CD4-positive, alpha-beta T cell treated with Interleukin-21 for 1 hour (primary cell): ENCODE results near the gene MCIDAS.

ENCODE experiments used
- DNase-seq: peaks from one replicate; pipeline ENCODE4 v3.0.0-alpha.2; 2020

MCIDAS gene

DNA sequence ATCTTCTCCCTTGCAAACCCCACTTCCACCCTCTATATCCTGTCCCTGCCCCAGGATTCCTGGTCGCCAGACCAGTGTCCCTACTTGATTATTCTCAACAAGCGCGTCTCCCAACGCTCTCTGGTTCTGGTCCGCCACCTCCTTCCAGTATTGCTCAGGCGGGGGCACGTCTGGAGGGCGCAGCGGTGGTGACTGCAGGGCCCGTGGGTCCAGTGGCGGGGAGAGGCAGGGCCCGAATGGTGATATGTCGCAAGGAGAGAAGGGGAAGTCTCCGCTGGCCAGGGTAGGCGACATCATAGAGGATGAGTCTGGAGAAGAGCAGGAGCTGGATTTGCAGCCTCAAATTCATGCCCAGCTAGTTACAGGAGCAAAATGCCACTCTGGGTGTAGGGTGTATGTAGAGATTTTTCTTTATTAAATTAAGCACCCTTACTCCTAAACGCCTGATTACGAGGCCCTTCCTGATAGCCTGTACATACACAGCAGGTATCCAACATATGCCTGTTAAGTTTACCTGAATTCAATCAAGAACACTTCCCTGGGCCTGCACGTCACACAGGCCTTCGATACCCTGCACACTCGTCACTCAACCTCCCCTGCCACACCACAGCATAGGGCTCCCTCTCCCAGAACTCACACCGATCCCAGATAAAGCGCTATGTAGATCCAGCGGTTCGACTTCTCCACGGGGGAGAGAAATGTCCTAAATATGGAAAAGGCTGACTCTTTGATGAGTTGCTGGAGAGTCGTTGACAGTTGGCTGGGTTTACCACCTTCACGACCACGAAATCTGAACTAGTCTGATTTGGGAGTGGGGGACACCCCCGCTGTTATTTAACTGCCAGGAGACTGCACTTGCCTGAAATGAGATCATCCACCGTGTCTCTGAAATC is 4.8 kb downstream of the MCIDAS start:
- DNase-seq: no peak

DNA sequence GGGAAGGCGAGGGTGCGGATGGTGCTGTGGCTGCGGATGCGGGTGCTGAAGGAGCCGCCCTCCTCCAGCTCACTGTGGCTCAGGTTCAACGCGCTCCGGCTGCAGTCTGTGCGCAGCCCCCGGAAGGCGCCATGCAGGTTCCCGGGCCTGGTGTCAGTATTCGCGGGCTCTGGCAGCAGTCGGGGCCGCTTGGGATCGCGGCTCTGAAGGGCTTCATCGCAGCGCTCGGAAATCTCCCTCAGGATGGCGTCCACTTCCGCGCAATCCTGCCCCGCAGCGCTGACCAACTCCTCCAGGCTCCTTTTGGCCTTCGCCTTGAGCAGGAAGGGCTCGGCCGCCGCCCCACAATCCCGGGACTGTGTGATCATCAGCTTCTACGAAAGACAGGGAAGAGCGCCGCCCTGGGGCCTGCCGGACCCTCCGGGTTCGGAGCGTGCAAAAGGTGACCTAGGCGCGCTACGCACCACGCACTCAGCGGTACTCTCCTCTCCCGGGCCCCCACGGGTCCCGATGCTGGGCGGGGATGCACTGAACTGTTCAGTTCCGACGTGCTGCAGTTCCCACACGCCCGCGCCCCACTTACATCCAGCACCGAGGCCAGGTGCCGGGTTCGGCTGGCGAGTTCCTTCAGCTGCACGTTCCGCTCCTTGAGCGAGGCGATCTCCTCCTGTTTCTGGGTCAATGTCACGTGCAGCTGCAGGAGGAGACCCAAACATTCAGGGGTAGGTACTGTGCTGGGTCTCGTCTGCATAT is 6.5 kb downstream of the MCIDAS start:
- no peak for DNase-seq

DNA sequence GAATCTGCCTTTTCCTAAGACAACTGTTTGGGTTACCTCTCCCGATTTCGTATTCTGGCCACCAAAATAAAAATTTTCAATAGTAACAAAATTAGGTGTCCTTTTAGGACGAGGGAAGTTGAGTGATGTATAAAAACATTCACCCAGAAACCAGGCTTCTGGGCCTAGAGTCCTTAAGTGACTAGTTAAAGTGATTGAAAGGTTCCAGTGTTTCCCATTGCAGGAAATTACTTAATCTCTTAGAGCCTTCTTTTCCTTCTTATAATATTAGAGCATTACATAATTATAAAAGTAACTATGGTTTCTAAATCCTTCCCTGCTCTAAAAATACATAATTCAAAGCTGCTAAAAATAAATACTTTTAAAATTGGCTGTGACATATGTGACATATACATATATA is 7.3 kb downstream of the MCIDAS start:
- DNase-seq: no peak

- DNase-seq: no peak
Measured at GRCh38 chr5:55218967-55219366, 8.1 kb downstream of the MCIDAS start.

- no peak for DNase-seq
Measured at GRCh38 chr5:55211184-55211874, 15.8 kb downstream of the MCIDAS start.

DNA sequence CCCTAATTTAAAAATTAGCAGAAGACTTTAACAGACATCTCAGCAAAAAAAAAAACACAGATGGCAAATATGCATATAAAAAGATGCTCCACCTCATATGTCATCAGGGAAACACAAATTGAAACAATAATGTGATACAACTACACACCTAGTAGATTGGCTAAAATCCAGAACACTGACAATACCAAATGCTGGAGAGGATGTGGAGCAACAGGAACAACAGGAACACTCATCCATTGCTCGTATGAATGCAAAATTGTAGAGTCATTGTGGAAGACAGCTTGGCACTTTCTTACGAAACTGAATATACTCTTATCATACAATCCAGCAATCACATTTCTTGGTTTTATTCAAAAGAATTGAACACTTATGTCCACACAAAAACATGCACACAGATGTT is 22.1 kb downstream of the MCIDAS start:
- DNase-seq: no peak

DNA sequence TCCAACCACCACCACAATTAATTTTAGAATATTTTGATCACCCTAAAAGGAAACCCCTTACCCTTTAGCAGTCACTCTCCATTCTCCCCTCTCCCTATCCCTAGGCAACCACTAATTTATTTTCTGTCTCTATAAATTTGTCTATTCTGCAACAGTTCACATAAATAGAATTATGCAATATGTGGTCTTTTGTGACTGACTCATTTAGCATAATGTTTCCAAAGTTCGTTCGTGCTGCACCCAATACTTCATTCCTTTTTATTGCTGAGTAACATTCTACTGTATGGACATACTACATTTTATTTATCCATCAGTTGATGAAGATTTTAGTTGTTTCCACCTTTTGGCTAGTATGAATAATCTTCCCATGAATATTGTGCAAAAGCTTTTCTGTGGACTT is 36.0 kb downstream of the MCIDAS start:
- DNase-seq: no peak

DNA sequence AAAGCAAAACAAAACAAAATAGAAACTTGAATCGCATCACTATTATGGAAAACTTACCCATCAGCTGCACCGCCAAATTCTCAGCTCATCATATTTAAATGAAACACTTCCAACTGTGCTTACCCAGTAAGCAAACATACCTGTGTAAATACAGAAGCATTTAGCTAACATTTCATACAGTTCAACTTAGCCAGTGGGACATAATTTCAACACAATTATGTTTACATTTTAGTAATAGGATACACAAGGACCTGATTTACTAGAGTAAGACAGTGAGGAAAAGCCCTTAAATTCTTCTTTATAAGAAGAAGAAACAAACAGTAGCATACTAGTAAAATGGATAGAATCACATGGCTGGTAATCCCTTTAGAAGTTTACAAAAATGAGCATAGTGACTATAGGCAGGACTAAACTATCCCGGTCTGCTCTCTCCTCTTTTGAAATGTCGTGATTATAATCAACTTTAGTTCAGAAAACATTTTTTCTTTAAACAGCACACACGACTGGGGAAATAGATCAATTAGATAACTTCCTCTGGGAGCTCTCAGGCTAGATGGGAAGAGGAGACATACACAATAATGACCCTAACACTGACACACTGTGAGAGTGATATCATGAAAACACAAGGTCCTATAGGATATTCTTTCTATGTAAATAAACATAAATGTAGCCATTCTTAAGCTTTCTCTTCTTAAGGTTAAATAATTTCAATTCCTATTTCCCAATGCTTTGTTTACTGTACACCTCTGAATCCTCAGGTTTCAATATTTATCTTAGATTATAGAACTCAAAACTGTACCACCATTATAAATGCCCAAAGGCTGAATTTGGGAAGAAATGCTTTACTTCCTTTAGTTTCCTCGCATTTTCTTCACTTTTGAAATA is 38.2 kb downstream of the MCIDAS start:
- no peak for DNase-seq

- no peak for DNase-seq
Measured at GRCh38 chr5:55187370-55187769, 39.7 kb downstream of the MCIDAS start.

DNA sequence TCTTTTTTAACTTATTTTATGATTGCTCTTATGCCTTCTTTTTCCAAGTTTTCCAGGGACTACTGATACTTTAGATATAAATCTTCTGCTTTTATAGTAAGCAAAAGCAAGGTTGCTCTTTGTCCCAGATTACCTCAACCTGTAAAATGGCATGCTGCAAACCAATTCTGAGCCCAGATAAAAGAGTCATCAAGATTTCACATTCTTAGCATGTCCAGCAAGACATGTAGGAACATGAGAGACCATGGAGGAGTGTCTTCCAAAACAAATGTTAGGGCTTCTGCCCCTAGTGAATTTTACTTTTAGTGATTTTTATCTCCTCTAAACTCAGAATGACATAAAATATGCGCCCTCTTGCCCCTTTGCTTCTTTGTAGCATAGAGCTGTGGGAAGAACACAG is 47.1 kb downstream of the MCIDAS start:
- no peak for DNase-seq

GRCh38 chr5:55177078-55177477 is 50.0 kb downstream of the MCIDAS start:
- DNase-seq: no peak

GRCh38 chr5:55176176-55176818 is 50.8 kb downstream of the MCIDAS start:
- no peak for DNase-seq

GRCh38 chr5:55175781-55176175 is 51.3 kb downstream of the MCIDAS start:
- DNase-seq: no peak

GRCh38 chr5:55173687-55174230 is 53.4 kb downstream of the MCIDAS start:
- DNase-seq: no peak

GRCh38 chr5:55172937-55173686 is 54.0 kb downstream of the MCIDAS start, which contains the start of gene CDC20B:
TSS of gene CDC20B (minus strand) at chr5:55173177. CDS start at chr5:55173000, 177 bp downstream.
- DNase-seq: peak; percentile 82

- DNase-seq: peak; percentile 86
Measured at GRCh38 chr5:55172051-55172899, 54.8 kb downstream of the MCIDAS start.

DNA sequence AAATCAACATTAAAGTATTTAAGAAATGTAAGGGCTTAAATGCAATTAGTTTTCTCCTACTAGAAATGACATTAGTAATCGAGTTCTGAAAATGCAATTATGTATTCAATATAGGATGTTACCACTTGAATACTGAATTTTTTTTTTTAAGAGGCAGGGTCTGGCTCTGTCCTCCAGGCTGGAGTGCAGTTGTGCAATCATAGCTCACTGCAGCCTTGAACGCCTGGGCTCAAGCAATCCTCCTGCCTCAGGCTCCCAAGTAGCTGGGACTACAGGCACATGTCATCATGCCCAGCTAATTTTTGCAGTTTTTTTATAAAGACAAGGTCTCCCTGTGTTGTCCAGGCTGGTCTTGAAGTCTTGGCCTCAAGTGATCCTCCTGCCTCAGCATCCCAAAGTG is 55.6 kb downstream of the MCIDAS start:
- DNase-seq: no peak
